Dedifferentiated amniotic fluid mesenchymal stem cell (primary cell): ENCODE results near the gene ARHGAP9.
A peak's percentile ranks its signal among the peaks of the same experiment; 100 is the strongest.
"Not testable (repeated sequence)": the region's sequence is repeated elsewhere in the genome, so short reads cannot be mapped to it uniquely, and the experiment has no call there.

Experiments
- DNase-seq: peaks from one replicate; pipeline ENCODE4 v3.0.0-alpha.2; 2016; ENCODE audit errors: extremely low spot score

The ARHGAP9 gene

GRCh38 chr12:57459055-57459749 is 20.5 kb downstream of the ARHGAP9 start:
- DNase-seq, result peak; percentile 97

- no peak for DNase-seq
Observed at GRCh38 chr12:57458665-57459054, 21.0 kb downstream of the ARHGAP9 start.

- DNase-seq, result no peak
Observed at GRCh38 chr12:57456737-57457490, 22.8 kb downstream of the ARHGAP9 start.

- DNase-seq, result no peak
Observed at GRCh38 chr12:57456145-57456700, 23.4 kb downstream of the ARHGAP9 start.

GRCh38 chr12:57455374-57456144 is 24.1 kb downstream of the ARHGAP9 start:
- DNase-seq, result no peak

- peak; percentile 29 for DNase-seq
Observed at GRCh38 chr12:57454566-57455373, 24.9 kb downstream of the ARHGAP9 start, which contains the start of gene INHBE. Gene INHBE (plus strand): TSS chr12:57455307. CDS start chr12:57455537, 230 bp downstream.

GRCh38 chr12:57454213-57454565 is 25.5 kb downstream of the ARHGAP9 start:
- DNase-seq, result no peak

GRCh38 chr12:57452937-57453509 is 26.6 kb downstream of the ARHGAP9 start:
- DNase-seq, result peak; percentile 78

- peak; percentile 38 for DNase-seq
Observed at GRCh38 chr12:57452181-57452936, 27.3 kb downstream of the ARHGAP9 start.

- DNase-seq, result no peak
Observed at GRCh38 chr12:57451233-57451778, 28.4 kb downstream of the ARHGAP9 start.

- DNase-seq, result no peak
Observed at GRCh38 chr12:57450057-57450456, 29.6 kb downstream of the ARHGAP9 start.

- no peak for DNase-seq
Observed at GRCh38 chr12:57449375-57449774, 30.3 kb downstream of the ARHGAP9 start.

- no peak for DNase-seq
Observed at GRCh38 chr12:57448669-57449068, 31.0 kb downstream of the ARHGAP9 start.

- DNase-seq, result no peak
Observed at GRCh38 chr12:57446292-57446960, 33.2 kb downstream of the ARHGAP9 start.

GRCh38 chr12:57444744-57445143 is 34.9 kb downstream of the ARHGAP9 start:
- no peak for DNase-seq

- DNase-seq, result not testable (repeated sequence)
Observed at GRCh38 chr12:57444337-57444736, 35.3 kb downstream of the ARHGAP9 start.

- DNase-seq, result no peak
Observed at GRCh38 chr12:57441846-57442427, 37.7 kb downstream of the ARHGAP9 start.

- DNase-seq, result not testable (repeated sequence)
Observed at GRCh38 chr12:57441393-57441792, 38.3 kb downstream of the ARHGAP9 start.

GRCh38 chr12:57439762-57440266 is 39.9 kb downstream of the ARHGAP9 start:
- DNase-seq, result no peak
